MCF 10A (cell line): ENCODE measurements around the gene MAT2A. TPM values are rescaled to one million over a fixed set of nuclear protein-coding genes. Genes with fewer than 3 reads are reported as not detected.

Source experiments
- BruUV-seq: library from RNA; stranded (reverse); fragments of 400-500 nt; replicated peaks from 2 replicates; lab custom pipeline; 2021; lab: Mats Ljungman, UMichigan
- CTCF ChIA-PET: fragments of 300-600 bp; sonication (Branson Sonifier 250); formaldehyde crosslinking; extraction: SDS; loops from one replicate; lab custom pipeline; 2021; ENCODE audit warnings: antibody characterized with exemption, inconsistent platforms; lab: Yijun Ruan, JAX
- POLR2A ChIA-PET: fragments of 300-600, 350-650 bp; sonication (Branson Sonifier 250); formaldehyde crosslinking; extraction: SDS; loops from one replicate; lab custom pipeline; 2020; ENCODE audit warnings: antibody characterized with exemption, inconsistent platforms; lab: Yijun Ruan, JAX
- DNase-seq: peaks from one replicate; pipeline ENCODE4 v3.0.0-alpha.2; 2018; ENCODE audit not compliant: unreplicated experiment
- H3K27ac Mint-ChIP-seq: one replicate; pipeline ENCODE4 v1.8.0; 2022; ENCODE audit warnings: mild to moderate bottlenecking, low read depth, mixed read lengths; ENCODE audit not compliant: unreplicated experiment
- H3K27me3 Mint-ChIP-seq: one replicate; pipeline ENCODE4 v1.8.0; 2022; ENCODE audit warnings: mixed read lengths; ENCODE audit not compliant: insufficient read depth, unreplicated experiment
- H3K36me3 Mint-ChIP-seq: one replicate; pipeline ENCODE4 v1.8.0; 2022; ENCODE audit warnings: mild to moderate bottlenecking, moderate library complexity, mixed read lengths; ENCODE audit not compliant: insufficient read depth, unreplicated experiment
- H3K4me1 Mint-ChIP-seq: one replicate; pipeline ENCODE4 v1.8.0; 2022; ENCODE audit warnings: mixed read lengths; ENCODE audit not compliant: insufficient read depth, unreplicated experiment
- H3K4me3 Mint-ChIP-seq: one replicate; pipeline ENCODE4 v1.8.0; 2022; ENCODE audit warnings: mild to moderate bottlenecking, moderate library complexity, mixed read lengths; ENCODE audit not compliant: unreplicated experiment
- H3K9me3 Mint-ChIP-seq: one replicate; pipeline ENCODE4 v1.8.0; 2022; ENCODE audit warnings: mixed read lengths; ENCODE audit not compliant: unreplicated experiment
- CTCF ChIP-seq: fragments of 200-600 bp; IDR thresholded peaks from one replicate; pipeline ENCODE4 v1.8.0; 2022; ENCODE audit warnings: antibody characterized with exemption, mild to moderate bottlenecking; ENCODE audit not compliant: unreplicated experiment
- intact Hi-C: fragments of 100-400 bp; cut with micrococcal nuclease; formaldehyde crosslinking; loops from 2 replicates; pipeline ENCODE4 v1.14.1; 2022
- total RNA-seq: library from RNA; stranded (reverse); gene quantifications from 2 replicates; pipeline ENCODE4 v1.2.3, GENCODE V29; 2022

Gene MAT2A
- total RNA-seq, 1 experiment from 2014 or later = 366 TPM

- ChIA-PET POLR2A (interaction anchor here (1.4 to 15.5 kb wide), 3 partner anchors 10 to 48 kb away, joined by 4 to 376 read pairs (median 21); partner anchors contain the start of gene MAT2A), CTCF (interaction anchor here (0.6 kb wide), 2 partner anchors 20 to 58 kb away, joined by 3 read pairs; no protein-coding TSS in a partner anchor)
- H3K27ac Mint-ChIP-seq = no peak overlapping the region
- H3K4me3 Mint-ChIP-seq = no peak overlapping the region
- intact Hi-C loops = no loop called here
- H3K4me1 Mint-ChIP-seq = peaks cover 30% of the 10 kb centered on the region
- DNase-seq = no peak
- no peaks in the 10 kb centered on the region for H3K27me3 Mint-ChIP-seq
- H3K9me3 Mint-ChIP-seq = no peaks in the 10 kb centered on the region
- TF ChIP-seq CTCF = no peak
- BruUV-seq = no TSS peak
- no peaks in the 10 kb centered on the region for H3K36me3 Mint-ChIP-seq
Observed at GRCh38 chr2:85506768-85507181, 32.2 kb upstream of the MAT2A start.

GRCh38 chr2:85511008-85511811, 27.8 kb upstream of the MAT2A start:
- no peaks in the 10 kb centered on the region for H3K9me3 Mint-ChIP-seq
- H3K27ac Mint-ChIP-seq = no peak overlapping the region
- no peaks in the 10 kb centered on the region for H3K36me3 Mint-ChIP-seq
- intact Hi-C loops = no loop called here
- no peak overlapping the region for H3K4me3 Mint-ChIP-seq
- no peak for DNase-seq
- no peaks in the 10 kb centered on the region for H3K27me3 Mint-ChIP-seq
- TF ChIP-seq CTCF = no peak
- POLR2A ChIA-PET = interaction anchor here (0.5 to 1.5 kb wide), 3 partner anchors 28 to 53 kb away, joined by 3 to 7 read pairs (median 4); partner anchors contain the start of gene MAT2A
- no TSS peak for BruUV-seq
- H3K4me1 Mint-ChIP-seq = no peaks in the 10 kb centered on the region
- CTCF ChIA-PET = interaction anchor here (0.7 kb wide), 2 partner anchors 31 to 45 kb away, joined by 3 to 4 read pairs; no protein-coding TSS in a partner anchor

GRCh38 chr2:85514323-85514722, 24.6 kb upstream of the MAT2A start:
- ChIA-PET POLR2A (interaction anchor here (0.6 to 1.6 kb wide), 4 partner anchors 10 to 25 kb away, joined by 3 to 5 read pairs (median 4); partner anchors contain the start of gene MAT2A), CTCF (no interaction called here)
- intact Hi-C loops = no loop called here
- no TSS peak for BruUV-seq
- no peak for DNase-seq
- no peak overlapping the region for H3K27ac Mint-ChIP-seq
- H3K27me3 Mint-ChIP-seq = no peaks in the 10 kb centered on the region
- no peaks in the 10 kb centered on the region for H3K36me3 Mint-ChIP-seq
- no peak overlapping the region for H3K4me3 Mint-ChIP-seq
- no peaks in the 10 kb centered on the region for H3K9me3 Mint-ChIP-seq
- peaks cover 8% of the 10 kb centered on the region for H3K4me1 Mint-ChIP-seq
- TF ChIP-seq CTCF = no peak

GRCh38 chr2:85516653-85517389, 22.1 kb upstream of the MAT2A start:
- no peak for TF ChIP-seq CTCF
- Mint-ChIP-seq H3K9me3 (no peaks in the 10 kb centered on the region), H3K4me1 (peaks cover 8% of the 10 kb centered on the region), H3K27me3 (no peaks in the 10 kb centered on the region), H3K27ac (no peak overlapping the region), H3K4me3 (no peak overlapping the region), H3K36me3 (no peaks in the 10 kb centered on the region)
- CTCF ChIA-PET = no interaction called here
- no TSS peak for BruUV-seq
- intact Hi-C loops = no loop called here
- peak; percentile 21 for DNase-seq
- POLR2A ChIA-PET = interaction anchor here (1.0 kb wide), 1 partner anchor 9 kb away, joined by 4 read pairs; no protein-coding TSS in a partner anchor
